Stimulated activated CD4-positive, alpha-beta T cell treated with anti-CD3 and anti-CD28 coated beads, Interleukin-15, amount 100 ng/mL, for 24 hours (primary cell): ENCODE measurements around the gene PGC.

Source experiments
- DNase-seq: peaks from one replicate; pipeline ENCODE4 v3.0.0-alpha.2; 2020

Gene PGC

DNA sequence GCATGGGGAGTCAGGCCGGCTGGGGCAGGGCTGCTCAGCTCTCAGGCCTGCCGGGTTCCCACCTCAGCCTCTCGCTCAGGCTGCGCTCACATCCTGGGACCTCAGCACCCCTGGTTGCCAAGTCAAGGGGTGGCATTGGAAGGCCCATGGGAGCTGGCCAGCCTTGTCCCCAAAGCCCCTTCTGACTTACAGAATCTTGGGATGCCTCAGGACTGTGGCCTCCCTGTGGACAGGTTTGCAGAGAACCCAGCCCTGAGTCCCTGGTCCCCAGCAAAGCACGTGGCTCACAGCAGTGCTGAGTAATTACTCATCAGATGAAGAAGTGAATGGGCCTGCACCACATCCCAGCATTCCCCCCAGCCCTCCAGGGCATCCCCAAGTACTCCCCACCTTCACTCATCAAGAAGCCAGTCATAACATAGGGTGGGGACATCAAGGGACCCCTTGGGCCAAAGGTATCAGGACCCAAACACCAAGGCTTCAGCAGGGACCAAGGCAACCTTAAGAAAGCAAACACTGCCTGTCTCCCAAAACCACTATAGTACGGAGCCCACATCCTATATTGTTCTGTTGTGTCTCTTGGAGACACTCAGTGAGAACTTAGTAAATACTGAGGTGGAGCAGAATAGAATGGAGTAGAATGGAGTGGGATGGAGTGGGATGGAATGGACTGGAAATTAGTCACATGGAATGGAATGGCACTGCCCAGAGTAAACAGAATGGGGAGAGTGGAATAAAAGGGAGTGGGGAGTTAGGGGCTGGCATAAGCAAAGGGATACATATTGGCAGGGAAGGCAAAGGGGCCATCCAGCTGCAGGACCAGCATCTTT lies 3.6 kb downstream of the PGC start:
- DNase-seq: no peak

GRCh38 chr6:41741625-41742490 lies 5.3 kb downstream of the PGC start:
- DNase-seq: no peak

GRCh38 chr6:41740366-41741162 lies 6.6 kb downstream of the PGC start:
- no peak for DNase-seq

GRCh38 chr6:41739041-41739440 lies 8.2 kb downstream of the PGC start:
- DNase-seq: no peak

GRCh38 chr6:41737591-41738130 lies 9.5 kb downstream of the PGC start:
- DNase-seq: no peak

GRCh38 chr6:41736800-41737555 lies 10.2 kb downstream of the PGC start:
- no peak for DNase-seq

DNA sequence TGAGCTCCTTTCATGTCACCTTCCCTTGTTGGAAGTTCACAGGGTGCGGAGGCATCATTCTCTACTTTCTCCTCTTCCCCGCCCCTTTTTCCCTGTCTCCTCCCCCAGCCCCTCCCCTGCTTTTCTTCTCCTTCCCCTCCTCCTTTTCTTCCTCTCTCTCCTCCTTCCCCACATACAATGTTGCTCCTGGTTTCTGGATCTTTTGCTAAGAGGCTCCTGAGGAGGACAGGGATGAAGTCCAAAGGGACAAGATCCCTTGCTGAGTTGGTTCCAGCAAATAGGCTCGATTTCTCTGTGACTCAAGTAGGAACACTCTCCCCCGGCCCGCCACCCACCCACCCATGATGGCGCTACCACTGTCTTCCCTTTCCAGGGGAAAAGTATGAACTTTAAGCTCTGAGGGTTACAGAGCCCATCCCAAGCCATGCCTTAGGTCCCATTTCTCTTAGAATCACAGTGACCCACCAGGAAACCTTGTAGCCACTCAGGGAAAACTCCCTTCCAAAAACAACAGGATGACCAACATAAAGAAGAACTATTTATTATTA lies 10.9 kb downstream of the PGC start:
- DNase-seq: no peak

DNA sequence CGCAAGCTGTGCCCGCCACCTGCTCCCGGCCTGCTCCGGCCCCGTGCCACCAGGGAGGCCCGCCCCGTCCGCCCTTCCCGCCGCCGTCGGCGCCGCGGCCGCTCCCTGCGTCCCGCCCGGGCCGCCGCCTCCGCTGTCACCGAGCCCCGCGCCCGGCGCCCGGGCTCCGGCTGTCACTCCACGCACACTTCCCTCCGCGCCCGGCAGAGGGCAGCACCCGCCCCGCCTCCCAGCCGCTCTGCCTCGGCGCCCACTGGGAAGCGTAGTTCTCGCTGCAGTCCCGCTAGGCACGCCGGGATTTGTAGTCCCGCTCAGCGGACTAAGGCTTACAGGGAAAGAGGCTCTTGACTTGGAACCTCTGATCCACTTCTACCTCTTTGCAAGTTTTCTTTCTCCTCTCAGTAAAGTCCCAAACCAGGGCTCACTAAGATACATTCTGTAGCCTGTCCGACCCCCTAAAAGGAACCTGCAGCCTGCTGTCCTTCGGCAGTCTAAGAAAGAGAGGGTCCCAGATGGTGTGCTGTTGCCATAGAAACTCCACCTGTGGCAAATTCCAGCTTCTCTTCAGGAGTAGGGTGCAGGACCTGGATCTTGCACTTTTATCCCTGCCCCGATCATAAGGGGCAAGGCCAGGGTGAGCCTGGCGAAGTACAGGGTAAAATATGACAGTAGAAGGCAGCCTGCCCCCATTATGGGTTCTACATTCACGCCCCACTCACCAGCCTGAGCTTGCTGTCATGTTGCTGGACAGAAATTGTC lies 11.6 kb downstream of the PGC start, which contains the start of gene TFEB:
Gene TFEB (minus strand): TSS at position 182 of the 759 bp plus-strand sequence. CDS start 44,395 bp downstream, outside the sequence.
- DNase-seq: peak; percentile 96

DNA sequence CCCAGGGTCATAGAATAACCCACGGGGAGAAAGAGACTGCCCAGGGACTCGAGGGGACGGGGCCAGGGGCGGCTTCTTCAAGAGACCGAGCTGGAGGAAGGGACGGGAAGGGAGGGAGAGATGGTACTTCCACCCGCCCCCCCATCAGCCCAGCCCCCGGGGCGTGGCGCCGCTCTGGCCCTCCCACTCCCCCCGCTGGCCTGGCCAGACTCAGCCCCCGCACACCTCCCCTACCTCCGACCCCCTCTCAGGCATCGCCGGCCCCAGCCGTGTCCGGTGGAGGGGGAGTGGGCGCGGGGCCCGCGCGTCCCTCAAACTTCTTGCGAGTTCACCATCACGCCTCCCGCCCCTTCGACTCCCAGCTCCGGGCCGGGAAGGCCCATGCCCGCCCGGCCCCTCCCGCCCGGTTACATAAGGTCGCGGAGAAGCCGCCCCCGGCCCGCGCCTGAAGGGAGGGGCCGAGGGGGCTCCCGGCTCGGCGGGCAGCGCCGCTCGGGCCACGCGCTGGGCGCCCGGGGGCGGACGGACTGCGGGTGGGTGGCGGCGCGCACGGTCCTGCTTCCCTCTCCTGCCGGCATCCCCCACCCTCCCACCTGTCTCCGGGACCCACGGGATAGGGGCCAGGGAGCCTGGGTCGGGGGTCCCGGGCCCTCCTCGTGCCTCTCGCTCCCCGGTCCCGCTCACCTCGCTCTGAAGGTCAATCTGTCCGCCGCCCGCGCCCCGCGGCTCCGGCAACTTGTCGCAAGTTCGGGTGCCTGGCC lies 12.4 kb downstream of the PGC start:
- peak; percentile 76 for DNase-seq

DNA sequence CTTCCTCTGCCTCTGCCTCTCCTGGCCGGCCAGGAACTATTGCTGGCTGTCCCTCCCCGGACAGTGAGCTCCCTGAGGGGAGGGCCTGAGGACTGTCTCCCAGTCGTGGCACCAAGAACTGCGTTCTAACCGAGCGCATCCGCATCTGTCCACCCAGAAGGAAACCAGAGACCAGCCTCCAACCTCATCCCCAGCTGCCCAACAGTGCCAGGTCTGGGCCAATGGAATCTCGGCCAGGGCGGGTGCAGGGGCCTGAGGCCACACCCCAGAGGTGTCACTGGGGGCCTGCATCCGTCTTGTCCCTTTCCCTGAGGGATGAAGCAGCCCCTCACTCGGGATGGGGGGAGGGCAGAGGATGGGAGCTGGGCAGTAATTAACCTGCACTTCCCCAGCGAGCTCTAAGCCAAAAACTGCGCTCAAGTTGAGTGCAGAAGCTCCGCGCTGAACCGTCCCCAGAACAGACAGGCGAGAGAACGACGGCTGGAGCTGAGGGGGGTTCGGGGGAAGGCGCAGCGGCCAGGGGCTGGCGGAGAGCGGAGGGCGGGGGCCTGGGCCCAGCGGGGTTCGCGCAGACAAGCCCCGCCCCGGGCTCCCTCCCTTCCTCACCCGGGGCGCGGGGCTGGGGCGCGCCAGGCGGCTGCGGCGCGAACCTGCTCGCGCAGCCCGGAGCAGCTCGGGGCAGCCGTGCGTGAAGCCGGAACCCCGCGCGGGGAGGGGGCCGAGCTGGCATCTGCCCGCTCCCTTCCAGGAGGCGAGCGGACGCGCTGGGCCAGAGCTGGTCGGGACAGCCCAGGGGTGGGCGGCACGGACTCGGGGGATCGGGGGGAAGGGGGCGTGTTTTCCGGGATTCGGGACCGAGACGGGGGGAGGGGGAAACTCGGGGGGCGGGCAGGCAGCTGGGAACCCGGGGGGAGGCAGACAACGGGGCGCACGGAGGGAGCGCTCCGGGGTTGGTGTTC lies 13.2 kb downstream of the PGC start:
- DNase-seq: peak; percentile 74

DNA sequence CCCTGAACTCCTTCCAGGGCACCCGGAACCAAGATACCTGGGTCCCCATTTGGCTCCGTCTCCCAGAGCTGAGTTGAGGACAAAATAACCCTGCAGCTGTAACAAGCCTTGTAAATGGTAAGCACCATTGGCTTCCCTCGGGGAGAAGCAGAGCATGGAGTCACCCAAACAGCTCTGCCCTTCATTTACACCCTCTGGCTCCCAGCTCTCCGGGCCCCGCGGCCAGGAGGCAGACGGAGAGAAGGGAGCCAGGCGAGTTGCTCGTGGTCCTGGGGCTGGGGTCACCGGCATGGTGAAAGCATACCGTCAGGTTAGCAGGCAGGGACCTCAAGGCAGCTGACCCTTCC lies 13.9 kb downstream of the PGC start:
- DNase-seq: no peak

DNA sequence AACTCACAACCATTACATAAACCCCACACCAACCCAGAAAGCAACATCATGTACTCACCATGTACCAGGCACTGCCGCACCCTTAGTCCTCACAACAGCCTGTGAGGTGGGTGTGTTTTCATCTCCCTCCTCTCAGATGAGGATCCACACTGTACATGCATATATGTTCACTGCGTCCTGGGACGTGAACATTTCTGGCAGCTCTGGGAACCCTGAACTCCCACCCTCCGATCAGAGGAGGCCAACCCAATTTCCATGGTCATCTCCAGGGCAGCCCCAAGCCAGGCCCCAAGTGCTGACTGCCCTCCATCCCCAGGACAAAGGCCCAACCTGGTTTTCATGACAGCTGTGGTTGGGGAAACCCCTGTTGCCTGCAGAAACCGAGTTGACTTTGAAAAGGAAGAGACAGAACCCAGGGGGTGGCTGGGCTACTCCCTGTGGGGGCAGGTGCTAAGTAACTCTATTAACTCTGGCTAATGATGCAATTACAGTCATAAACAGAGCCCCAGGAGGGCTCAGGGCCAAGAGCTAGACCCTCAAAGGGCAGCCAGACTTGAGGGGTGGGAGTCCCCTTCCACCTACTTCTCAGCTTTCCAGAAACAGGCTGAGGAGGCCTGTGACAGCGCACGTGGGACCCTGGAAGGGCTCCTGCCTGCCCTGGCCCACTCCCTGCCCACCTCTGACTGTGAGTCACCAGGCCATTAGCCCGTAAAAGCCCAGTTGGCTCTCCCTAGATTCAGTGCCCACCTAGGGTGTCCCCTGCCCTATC lies 14.4 kb downstream of the PGC start:
- peak; percentile 59 for DNase-seq

GRCh38 chr6:41732149-41732548 lies 15.0 kb downstream of the PGC start:
- DNase-seq: no peak

- no peak for DNase-seq
Measured at GRCh38 chr6:41731561-41732086, 15.6 kb downstream of the PGC start.

DNA sequence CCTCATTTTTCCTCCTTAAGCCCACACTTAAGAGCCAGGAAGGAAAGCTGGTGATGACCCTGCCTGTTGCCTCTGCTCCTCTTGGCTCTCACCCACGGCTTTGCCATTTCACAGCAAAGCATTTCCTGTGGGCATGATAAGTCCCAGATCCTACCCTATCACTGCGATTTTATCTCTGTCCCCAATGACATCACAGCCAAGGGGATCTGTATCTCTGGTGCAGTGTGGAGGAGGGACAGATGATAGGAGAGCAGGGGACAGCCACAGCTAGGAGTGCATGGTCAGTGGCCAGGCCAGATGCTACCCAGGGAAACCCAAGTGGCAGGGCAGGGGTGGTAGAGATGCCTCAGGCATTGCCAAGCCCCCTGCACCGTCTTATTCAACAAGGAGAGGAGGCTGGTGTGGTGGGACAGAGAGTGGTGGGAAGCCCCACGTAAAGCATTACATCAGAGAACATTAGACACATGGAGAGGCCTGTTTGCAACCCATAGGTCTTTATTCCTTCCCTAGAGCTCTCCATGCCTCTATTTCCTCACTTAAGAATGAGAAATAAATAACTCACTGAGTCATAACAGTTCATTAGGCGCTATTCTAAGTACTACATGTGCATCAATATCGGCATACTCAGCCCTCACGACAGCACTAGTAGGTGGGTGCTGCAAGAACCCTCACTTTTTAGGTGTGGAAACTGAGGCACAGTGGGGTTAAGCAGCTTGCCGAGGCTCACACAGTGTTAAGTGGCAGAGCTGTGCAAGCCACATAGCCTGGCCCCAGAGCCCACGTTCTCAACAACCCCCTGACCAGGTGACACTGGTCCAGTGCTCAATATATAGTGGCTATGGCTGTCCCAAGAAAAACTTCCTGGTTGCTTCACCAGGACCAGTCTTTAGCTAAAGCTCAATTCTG lies 16.4 kb downstream of the PGC start:
- DNase-seq: no peak

GRCh38 chr6:41729624-41730023 lies 17.6 kb downstream of the PGC start:
- no peak for DNase-seq

- no peak for DNase-seq
Measured at GRCh38 chr6:41728954-41729353, 18.2 kb downstream of the PGC start.
